ENCODE data around the gene BRF1.

Gene BRF1

DNA sequence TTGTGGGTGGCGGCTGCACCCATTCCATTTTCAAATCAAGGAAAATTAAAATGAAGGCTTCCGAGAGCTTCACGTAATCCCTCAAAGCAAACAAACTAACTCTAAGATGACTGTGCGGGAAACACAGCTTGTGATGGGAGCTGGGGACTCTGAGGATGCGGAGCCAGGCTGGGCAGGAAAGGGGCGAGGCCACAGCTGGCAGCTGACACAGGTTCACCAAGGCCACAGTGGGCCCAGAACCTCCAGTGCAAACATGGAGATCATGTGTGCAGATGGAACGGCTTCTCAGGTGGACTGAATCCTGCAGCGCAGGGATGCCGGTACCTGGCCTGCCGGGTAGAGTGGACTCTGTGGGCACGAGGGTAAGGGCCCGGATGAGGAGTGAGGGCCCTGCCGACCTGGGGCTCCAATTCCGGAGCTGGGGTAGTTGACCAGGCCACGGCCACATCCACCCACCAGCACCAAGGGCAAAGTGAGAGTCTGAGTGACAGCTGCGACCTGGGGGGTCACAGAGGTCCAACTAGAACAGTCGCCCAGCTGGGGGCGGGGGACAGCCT, 71.6 kb downstream of the BRF1 start:
- DNase-seq (ENCODE audit: low read depth in 3 of 3, low spot score in 1 of 3) = no peak

DNA sequence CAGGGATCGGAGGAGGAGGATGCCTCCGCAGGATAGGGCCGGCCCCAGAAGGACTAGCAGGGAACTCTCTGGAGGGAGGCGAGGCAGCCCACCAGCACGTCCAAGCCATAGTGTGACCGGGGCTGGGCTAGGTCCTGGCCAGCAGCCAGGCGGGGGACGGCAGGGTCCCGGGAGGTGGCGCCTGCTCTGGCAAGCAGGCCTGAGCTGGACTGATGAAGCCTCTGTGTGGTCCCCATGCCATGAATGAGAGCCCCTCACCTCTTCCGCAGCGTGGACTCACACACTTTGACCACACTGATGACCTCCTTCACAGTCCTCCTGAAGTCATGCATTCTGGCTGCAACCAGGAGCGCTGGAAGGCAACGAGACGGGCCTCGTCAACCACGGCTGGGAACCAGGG, 72.2 kb downstream of the BRF1 start:
- DNase-seq (ENCODE audit: low read depth in 3 of 3, low spot score in 1 of 3) = no peak

DNA sequence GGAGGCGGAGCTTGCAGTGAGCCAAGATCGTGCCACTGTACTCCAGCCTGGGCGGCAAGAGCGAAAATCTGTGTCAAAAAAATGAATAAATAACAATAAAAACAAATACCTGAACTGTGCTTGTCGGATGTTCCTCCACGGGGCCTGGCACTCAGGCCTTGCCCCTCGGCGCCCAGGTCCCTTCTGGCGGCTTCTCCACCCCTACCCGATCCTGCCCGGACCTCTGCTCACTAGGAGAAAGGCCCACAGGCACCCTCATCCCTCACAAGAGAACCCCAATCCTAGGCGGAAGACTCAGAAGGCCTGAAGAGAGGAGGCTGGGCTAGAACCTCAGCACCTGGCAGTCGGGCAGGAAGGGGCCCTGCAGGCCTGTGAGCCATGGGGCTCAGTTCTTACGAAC, 73.5 kb downstream of the BRF1 start:
- no peak for DNase-seq (ENCODE audit: low read depth in 3 of 3, low spot score in 1 of 3)

DNA sequence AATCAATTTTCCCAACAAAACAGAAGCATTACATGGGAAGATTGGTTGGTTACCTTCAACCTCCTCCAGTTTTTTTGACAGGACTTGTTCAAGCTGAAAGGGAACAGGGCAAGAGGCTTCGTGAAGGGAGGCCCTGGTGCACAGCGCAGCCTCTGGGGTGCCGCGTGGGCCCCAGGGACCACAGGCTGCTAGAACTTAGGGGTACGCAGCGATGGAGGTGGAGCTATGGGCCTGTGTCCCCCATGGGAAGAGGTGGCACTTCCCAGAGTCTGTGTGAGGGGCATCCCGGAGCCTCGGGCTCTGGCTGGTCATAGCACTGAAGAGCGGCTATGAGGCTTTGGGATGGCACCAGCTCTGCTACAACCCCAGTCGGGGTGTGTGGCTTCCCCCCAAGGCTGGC, 74.6 kb downstream of the BRF1 start:
- DNase-seq (ENCODE audit: low read depth in 3 of 3, low spot score in 1 of 3) = no peak

DNA sequence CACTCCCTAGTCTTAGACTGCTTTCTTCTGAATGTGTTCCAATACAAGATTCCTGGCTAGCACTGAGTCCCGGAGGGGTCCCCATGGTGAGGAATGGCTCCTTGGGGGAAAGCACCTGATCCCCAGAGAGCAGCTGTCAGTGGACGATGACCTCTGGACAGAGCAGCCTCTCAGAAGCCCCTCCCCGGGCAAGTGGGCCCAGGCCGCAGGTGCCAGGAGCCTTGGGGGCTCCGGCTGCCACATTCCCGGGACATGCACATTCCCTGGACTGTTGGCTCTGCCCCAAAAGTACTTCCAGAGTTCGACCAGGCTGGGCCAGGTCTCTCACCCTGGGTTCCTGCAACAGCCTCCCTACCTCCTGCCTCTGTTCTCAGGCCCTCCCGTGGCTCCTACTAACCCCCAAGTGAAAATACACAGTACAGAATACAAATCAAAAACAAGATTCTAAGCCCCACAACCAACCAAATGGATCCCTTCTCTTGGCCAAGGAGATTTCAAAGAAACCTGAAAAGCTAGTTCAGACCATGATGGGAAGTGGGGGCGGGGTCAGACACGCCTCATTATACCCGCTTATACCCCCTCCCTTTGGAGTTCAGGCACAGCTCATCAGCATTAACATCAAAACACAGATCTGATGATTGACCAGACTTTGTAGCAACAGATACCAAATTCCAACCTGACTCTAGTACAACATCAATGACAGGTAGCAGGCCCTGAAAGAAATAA, 75.8 kb downstream of the BRF1 start:
- no peak for DNase-seq (ENCODE audit: low read depth in 3 of 3, low spot score in 1 of 3)

DNA sequence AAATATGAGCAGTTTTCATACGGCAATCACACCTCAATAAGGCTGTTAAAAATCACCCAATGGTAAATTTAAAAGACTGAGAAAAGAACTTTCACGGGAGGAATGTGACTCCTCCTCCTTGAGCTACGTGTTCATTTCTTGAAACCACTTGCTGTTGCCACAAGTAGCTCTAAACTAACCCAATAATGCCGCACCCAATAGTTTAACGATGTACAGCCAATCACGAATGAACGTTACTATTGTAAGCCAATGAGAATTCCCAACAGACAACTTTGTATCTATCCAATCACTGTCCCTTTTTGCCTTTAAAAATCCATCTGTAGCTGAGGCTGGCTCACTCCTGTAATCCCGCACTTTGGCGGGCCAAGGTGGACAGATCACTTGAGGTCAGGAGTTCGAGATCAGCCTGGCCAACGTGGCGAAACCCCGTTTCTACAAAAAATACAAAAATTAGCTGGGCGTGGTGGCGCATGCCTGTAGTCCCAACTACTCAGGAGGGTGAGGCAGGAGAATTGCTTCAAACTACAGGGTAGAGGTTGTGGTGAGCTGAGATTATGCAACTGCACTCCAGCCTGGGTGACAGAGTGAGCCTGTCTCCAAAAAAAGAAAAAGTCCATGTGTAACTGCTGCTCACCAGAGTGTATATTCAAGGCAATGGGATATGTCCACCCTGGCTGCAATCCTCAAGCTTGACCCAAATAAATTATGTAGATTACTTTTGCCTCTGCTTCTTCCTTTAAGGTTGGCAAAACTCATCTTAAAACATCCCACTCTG, 76.8 kb downstream of the BRF1 start:
- DNase-seq (ENCODE audit: low read depth in 3 of 3, low spot score in 1 of 3) = no peak

DNA sequence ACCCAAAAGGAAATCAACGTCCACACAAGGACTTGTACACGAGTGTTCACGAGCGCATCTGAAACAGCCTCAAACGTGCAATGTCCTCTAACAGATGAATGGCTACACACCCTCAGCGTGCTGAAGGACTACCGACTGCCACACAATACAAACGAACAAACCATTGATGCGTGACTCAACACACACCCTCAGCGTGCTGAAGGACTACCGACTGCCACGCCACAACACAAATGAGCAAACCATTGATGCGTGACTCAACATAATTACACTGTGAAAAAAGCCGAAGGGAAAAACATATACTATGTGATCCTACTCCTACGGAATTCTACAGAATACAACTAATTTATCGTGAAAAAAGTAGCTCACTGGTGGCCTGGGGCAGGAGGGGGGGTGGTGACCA, 77.5 kb downstream of the BRF1 start:
- DNase-seq (ENCODE audit: low read depth in 3 of 3, low spot score in 1 of 3) = no peak

DNA sequence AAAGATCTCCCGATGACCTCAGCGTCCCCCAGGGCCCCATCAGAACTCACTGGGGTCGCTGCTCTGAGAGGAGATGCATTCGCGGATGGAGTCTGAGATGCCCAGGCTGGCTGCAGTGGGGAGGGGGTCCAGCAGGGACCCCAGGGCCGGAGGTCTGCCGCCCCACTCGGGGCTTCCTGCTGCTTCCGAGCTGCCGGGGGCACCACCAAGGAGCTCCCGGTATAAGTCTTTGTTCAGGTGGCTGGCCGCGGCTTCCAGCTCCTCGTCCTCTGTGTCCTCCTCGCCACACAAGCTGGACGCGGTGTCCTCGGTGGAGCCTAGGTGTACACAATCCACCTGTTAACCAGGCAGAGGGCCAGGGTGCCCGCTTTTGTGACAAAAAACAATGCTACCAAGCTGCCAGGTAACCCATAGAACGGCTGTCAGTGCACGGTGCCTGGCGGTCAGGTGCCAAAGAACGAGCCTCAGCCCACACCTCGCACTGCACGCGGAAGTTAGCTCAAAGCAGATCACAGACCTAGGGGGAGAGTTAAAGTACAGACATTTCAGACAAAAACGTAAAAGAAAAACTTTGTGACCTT, 79.1 kb downstream of the BRF1 start:
- no peak for DNase-seq (ENCODE audit: low read depth in 3 of 3, low spot score in 1 of 3)

DNA sequence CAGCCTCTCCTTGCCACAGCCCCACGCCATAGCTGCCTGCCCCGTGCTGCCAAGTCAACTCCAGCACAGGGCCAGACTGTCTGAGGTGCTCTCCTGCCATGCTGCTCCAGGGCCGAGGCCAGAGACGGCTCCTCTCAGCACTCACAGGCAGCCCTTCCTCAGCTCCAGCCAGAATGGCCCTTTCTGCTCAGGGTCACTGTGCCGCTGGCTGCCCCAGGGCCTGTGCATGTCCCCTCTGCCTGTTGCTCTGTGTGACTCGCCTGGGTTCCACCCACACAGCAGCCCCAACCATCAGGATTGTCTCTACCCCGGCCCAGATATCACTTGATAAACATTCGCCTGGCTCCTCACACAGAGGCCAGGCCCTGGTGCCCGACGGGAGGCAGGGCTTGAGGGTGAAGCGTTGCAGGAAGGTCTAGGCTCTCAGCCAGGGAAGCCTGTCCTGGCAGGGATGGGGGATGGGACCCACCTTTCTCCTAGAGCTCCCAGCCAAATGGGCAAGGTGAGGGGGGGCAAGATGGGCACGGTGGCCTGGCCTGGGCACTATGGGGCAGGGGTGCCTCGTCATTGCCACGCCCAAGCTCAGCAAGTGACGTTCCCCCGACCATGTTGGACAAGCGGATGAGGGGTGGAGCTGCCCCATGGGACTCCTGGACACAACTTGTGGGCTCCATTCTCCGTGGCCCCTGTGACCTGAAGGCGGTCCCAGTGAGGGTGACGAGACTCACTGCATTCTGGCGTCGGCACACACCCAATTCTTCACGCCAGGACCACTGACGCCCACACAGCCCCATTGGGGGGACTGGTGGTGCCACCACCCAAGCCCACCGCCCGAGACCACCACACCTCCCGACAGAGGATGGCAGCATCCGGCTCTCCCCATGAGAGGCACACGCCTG, 79.9 kb downstream of the BRF1 start:
- no peak for DNase-seq (ENCODE audit: low read depth in 3 of 3, low spot score in 1 of 3)

DNA sequence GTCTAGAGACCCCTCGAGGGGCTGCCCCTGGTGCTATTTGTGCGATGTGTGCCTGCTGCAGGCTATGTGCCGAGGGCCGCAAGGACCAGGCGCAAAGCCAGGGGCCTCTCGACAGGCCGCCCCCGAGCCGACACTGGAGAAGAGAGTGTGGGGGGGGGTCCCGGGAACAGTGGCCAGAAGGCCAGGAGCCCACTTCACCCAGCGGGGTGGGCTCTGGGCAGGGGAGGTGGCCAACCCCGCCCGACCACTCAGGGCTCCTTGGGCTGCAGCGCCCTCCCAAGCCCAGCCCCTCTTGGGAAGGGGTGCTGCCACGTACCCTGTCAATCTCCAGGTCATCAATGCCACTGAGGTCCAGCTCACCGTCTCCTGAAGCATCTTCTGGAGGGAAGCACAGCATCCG, 81.0 kb downstream of the BRF1 start:
- DNase-seq (ENCODE audit: low read depth in 3 of 3, low spot score in 1 of 3) = no peak

DNA sequence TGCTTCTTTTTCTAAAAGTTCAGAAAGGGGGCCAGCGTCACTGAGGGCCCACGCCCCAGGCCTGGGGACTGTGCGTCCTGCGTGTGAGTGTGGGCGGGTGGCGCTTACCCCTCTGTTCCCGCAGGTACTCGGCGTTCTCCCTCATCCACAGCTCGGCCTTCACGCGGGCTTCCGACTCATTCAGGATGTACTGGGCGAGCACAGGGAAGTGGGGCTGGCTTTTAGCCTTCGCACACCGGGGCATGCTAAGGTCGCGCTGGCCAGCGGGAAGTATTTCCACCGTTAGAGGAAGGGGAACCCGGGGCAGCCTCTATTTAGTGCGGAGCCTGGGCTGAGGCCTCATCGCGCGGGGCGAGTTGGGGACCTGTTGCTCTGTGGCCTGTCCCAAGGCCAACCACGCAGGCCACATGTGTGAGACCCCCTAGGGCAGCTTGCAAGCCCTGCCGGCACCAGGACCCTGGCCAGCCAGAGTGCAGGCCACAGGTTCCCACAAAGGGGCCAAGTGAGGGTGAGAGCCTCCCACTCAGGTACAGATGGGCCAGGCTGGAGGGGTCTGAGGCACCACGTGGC, 81.7 kb downstream of the BRF1 start:
- DNase-seq (ENCODE audit: low read depth in 3 of 3, low spot score in 1 of 3) = no peak

DNA sequence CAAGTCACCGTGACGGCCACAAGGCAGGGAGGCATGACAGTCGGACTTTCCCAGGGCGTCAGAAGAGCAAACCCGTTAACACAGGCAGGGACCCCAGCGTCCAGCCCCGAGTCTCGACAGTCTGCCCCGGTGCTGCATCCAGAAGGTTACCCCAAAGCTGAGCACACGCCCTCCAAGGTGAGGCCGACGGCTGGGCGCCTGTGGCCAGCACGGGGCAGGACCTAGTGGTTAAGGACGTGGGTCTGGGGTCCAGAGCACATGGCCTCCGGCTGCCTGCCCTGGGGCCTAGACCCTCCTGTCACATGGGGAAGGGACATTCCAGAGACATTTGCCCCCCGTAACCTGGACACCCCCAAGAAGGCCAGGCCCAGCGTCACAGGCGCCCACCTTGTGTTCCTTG, 82.2 kb downstream of the BRF1 start:
- DNase-seq (ENCODE audit: low read depth in 3 of 3, low spot score in 1 of 3) = no peak

DNA sequence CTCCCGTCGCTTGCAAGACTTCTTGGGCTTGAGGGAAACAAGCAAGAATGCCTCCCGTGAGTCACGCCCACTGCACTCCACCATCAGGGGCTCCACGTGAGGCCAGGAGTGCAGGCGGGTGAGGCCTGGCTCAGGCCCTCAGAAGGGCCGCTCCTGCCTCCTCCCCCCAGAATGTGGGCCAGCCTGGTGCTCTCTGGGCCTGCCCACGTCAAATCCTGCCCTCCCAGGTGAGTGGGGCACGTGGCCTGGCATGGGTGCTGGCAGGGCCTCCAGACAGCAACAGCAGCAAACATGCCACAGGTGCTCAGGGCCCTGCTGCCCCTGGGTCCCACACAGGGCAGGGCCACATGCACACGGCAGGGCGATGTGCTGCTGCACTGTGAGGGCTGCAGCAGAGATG, 83.0 kb downstream of the BRF1 start:
- DNase-seq (ENCODE audit: low read depth in 3 of 3, low spot score in 1 of 3) = no peak

DNA sequence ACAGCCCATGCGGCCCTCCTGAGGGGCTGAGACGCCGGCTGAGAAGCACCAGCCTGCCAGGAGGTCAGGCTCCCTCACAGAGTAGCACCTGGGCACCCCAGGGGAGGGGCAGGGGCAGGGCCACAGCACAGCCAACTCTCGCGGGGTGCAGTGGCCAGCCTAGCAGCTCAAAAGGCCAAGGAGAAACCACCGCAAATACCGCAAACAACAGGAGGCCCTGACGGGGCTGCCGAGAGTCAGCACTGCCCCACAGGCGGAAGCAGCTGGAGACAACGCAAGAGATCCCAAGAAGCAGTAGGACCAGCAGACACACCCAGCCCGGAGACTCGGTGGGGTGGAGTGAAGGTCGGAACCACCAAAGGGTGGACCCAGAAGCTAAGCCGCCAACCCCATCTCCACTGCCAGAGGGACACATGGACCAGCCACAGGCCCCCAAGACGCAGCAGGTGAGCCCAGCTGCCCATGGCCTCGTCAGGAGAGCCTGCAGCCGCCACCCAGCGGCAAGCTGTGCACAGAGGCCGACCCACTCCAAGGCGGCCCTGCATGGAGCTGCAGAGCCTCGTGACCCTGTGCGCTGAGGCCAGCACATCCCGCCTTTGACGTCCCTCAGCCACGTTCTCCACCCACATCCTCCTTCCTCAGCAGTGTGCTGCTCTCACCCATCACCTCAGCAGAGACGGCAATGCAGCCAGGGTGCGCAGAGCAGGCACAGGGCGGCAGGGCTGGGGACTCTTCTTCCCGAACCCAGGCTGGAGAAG, 84.1 kb downstream of the BRF1 start:
- DNase-seq (ENCODE audit: low read depth in 3 of 3, low spot score in 1 of 3) = no peak

DNA sequence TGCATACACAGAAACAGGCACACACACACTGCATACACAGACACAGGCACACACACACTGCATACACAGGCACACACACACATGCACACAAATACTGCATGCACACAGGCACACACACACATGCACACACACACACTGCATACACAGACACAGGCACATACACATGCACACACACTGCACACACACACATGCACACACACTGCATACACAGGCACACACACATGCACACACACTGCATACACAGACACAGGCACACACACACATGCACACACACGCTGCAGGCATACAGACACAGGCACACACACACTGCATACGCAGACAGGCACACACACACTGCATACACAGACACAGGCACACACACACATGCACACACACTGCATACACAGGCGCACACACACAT, 85.2 kb downstream of the BRF1 start:
- no peak for DNase-seq (ENCODE audit: low read depth in 3 of 3, low spot score in 1 of 3)

DNA sequence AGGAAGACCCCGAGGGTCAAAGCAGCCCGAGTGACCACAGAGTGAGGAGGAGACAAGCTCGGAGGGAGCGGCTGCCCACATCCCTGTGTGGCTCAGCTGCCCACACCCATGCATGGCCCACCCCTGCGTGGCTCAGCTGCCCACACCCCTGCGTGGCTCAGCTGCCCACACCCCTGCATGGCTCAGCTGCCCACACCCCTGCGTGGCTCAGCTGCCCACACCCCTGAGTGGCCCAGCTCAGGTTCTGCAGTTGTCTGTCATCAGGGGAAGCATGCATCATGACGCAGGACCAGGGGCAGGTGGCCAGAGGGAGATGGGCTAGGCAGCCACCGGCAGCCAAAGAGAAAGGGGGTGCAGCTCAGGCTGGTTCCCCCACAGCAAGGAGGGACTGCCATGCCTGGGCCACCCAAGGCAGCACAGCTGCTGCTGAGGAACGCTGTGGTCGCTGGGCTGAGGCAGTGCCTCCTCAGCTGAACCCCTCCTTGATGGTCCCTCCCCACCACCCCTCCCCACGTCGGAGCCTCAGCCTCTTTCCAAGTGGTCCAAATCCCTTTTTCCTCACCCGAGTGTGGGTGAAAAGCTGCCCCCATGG, 86.4 kb downstream of the BRF1 start:
- DNase-seq (ENCODE audit: low read depth in 3 of 3, low spot score in 1 of 3) = no peak

DNA sequence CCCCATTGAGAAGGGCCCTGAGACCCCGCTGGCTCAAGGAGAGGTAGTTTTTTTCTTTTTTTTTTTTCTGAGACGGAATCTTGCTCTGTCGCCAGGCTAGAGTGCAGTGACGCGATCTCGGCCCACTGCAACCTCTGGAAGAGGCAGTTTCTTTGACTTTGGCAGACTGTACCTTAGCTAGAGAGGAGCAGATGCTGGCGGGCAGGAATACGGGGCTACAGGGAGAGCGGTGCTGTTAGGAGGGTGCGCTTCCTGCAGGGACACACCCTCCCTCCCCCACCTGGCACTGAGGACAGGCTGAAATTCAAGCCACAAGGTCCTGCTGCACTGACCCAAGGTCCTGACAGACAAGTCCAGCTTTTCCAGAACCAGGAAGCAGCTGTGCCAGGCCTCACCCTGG, 87.4 kb downstream of the BRF1 start:
- DNase-seq (ENCODE audit: low read depth in 3 of 3, low spot score in 1 of 3) = no peak

DNA sequence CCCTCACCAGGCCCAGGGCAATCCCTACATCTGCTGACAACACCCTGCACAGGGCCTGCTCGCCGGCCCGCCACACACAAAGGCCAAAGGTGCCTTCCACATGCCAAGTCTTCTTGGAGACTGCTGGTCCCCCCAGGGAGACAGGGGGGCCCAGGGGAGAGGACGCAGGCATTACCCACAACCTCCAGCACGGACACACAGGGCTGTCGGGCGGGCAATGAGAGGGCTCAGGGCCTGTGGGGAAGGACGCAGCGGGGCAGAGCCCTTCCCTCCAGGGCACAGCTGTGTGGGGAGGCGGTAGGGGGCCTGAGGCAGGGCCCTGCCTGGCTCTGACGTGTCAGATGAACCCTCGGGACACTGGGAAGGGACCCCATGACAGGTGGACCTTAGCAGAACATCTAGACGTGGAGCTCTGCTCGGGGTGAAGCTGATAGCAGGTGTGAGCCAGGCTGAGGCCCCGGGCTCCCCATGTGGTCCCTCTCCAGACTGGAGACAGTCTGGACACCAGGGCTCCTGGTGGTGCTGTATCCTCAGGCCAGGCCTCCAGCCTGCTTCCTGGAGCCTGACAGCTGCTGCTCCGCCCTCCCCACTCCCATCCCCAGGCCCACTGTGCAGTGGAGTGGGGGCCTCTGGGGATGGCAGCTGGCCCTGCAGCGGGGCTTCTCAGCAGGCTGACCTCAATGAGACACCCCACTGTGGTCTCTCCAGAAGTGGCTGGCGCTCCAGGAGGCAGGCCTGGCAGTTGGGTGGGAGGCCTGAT, 88.1 kb downstream of the BRF1 start:
- no peak for DNase-seq (ENCODE audit: low read depth in 3 of 3, low spot score in 1 of 3)

DNA sequence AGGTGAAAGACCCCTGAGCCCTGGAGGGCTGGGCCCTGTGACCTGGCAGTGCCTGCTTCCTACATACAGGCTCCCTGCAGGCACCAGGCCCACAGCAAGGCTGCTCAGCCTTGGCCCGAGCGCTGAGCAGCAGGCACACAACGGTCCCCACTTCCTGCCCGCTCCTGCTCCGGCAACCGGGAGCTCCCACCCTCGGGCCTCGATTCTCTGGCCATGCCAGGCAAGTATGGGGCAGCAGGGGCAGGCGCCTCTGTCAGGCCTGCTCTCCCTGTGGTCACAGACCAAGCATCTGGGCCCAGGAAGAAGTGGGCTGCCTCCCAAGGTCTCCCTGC, 89.1 kb downstream of the BRF1 start:
- DNase-seq (ENCODE audit: low read depth in 3 of 3, low spot score in 1 of 3) = no peak
